ENCODE data around the gene HSD17B11.
A peak's percentile ranks its signal among the peaks of the same experiment; 100 is the strongest.
"Not testable (repeated sequence)": the region's sequence is repeated elsewhere in the genome, so short reads cannot be mapped to it uniquely, and the experiment has no call there.

The HSD17B11 gene

GRCh38 chr4:87356832-87357526, 34.0 kb downstream of the HSD17B11 start:
- no peak for DNase-seq

GRCh38 chr4:87354168-87355102, 36.6 kb downstream of the HSD17B11 start:
- no peak for DNase-seq

GRCh38 chr4:87353592-87353991, 37.4 kb downstream of the HSD17B11 start:
- peak; percentile 0 for DNase-seq

- no peak for DNase-seq
Measured at GRCh38 chr4:87345139-87345538, 45.8 kb downstream of the HSD17B11 start.

GRCh38 chr4:87342872-87343271, 48.1 kb downstream of the HSD17B11 start:
- no peak for DNase-seq

GRCh38 chr4:87341954-87342635, 48.9 kb downstream of the HSD17B11 start:
- not testable (repeated sequence) for DNase-seq

GRCh38 chr4:87339440-87339839, 51.5 kb downstream of the HSD17B11 start:
- no peak for DNase-seq

GRCh38 chr4:87337361-87337760, 53.6 kb downstream of the HSD17B11 start:
- DNase-seq = no peak

GRCh38 chr4:87333267-87333666, 57.7 kb downstream of the HSD17B11 start:
- DNase-seq = no peak

- DNase-seq = no peak
Measured at GRCh38 chr4:87330761-87331160, 60.2 kb downstream of the HSD17B11 start.

GRCh38 chr4:87327136-87327535, 63.9 kb downstream of the HSD17B11 start:
- no peak for DNase-seq

GRCh38 chr4:87326460-87326859, 64.5 kb downstream of the HSD17B11 start:
- no peak for DNase-seq

- no peak for DNase-seq
Measured at GRCh38 chr4:87322754-87323153, 68.2 kb downstream of the HSD17B11 start, which contains the start of gene HSD17B13. Gene HSD17B13 (minus strand): TSS chr4:87322882. CDS start chr4:87322841, 41 bp downstream.

- no peak for DNase-seq
Measured at GRCh38 chr4:87321888-87322287, 69.1 kb downstream of the HSD17B11 start.

- no peak for DNase-seq
Measured at GRCh38 chr4:87317527-87317926, 73.5 kb downstream of the HSD17B11 start.

GRCh38 chr4:87316961-87317360, 74.0 kb downstream of the HSD17B11 start:
- no peak for DNase-seq

- not testable (repeated sequence) for DNase-seq
Measured at GRCh38 chr4:87315000-87315399, 76.0 kb downstream of the HSD17B11 start.

- DNase-seq = no peak
Measured at GRCh38 chr4:87313756-87314155, 77.2 kb downstream of the HSD17B11 start.

GRCh38 chr4:87311684-87312083, 79.3 kb downstream of the HSD17B11 start:
- no peak for DNase-seq

GRCh38 chr4:87310691-87311335, 80.2 kb downstream of the HSD17B11 start:
- no peak for DNase-seq

GRCh38 chr4:87309625-87310024, 81.4 kb downstream of the HSD17B11 start:
- no peak for DNase-seq

- no peak for DNase-seq
Measured at GRCh38 chr4:87306056-87306455, 84.9 kb downstream of the HSD17B11 start.

- no peak for DNase-seq
Measured at GRCh38 chr4:87305562-87305961, 85.4 kb downstream of the HSD17B11 start.
